HFFc6 (cell line): ENCODE measurements around the gene AFF4. TPM values are rescaled to one million over a fixed set of nuclear protein-coding genes. Genes with fewer than 3 reads are reported as not detected.

ENCODE experiments used
- DNase-seq: peaks from one replicate; pipeline ENCODE4 v3.0.0-alpha.2; 2018
- H3K27ac Mint-ChIP-seq: 2 replicates; pipeline ENCODE4 v1.8.0; 2020; ENCODE audit warnings: mild to moderate bottlenecking, mixed read lengths
- H3K27me3 Mint-ChIP-seq: 2 replicates; pipeline ENCODE4 v1.8.0; 2021; ENCODE audit warnings: mild to moderate bottlenecking, moderate library complexity, mixed read lengths; ENCODE audit not compliant: insufficient read depth
- H3K36me3 Mint-ChIP-seq: 2 replicates; pipeline ENCODE4 v1.8.0; 2021; ENCODE audit warnings: low read depth, mixed read lengths
- H3K4me1 Mint-ChIP-seq: 2 replicates; pipeline ENCODE4 v1.8.0; 2020; ENCODE audit warnings: low read depth, mixed read lengths
- H3K4me3 Mint-ChIP-seq: 2 replicates; pipeline ENCODE4 v1.8.0; 2020; ENCODE audit warnings: mild to moderate bottlenecking, moderate library complexity, mixed read lengths
- H3K9me3 Mint-ChIP-seq: 2 replicates; pipeline ENCODE4 v1.8.0; 2020; ENCODE audit warnings: mild to moderate bottlenecking, mixed read lengths
- CTCF ChIP-seq: fragments of 200-600 bp; sonication (generic); IDR thresholded peaks from 2 replicates; pipeline ENCODE4 v1.5.0; 2021; ENCODE audit warnings: antibody characterized with exemption, mild to moderate bottlenecking
- total RNA-seq, 6 experiments: library from RNA; stranded (reverse); fragmentation: NEBNext Ultra II Directional; extraction: Animal tissue kit (Norgen Biotek cat#: 25700); gene quantifications; 2 replicates in 1 of 6; 3 replicates in 5 of 6; pipeline ENCODE4 v1.2.3, GENCODE V29; 2021

AFF4 gene
- total RNA-seq, 6 experiments from 2014 or later: 81.1 to 92.5 (median 87.6) TPM

- no peak overlapping the region for H3K4me3 Mint-ChIP-seq
- H3K4me1 Mint-ChIP-seq: peaks cover 11% of the 10 kb centered on the region; the same call in 1 of the 2 replicates
- no peak overlapping the region for H3K27ac Mint-ChIP-seq
- H3K36me3 Mint-ChIP-seq: peaks cover 27% of the 10 kb centered on the region
- no peaks in the 10 kb centered on the region for H3K9me3 Mint-ChIP-seq
- no peak for DNase-seq
- no peak for TF ChIP-seq CTCF
- no peaks in the 10 kb centered on the region; the same call in 1 of the 2 replicates for H3K27me3 Mint-ChIP-seq
Measured at GRCh38 chr5:132901036-132901435, 62.4 kb downstream of the AFF4 start.

- H3K4me1 Mint-ChIP-seq: 0 out of 2 replicates have a peak, but pooled peaks cover 8% of the 10 kb centered on the region
- H3K27me3 Mint-ChIP-seq: no peaks in the 10 kb centered on the region; the same call in 1 of the 2 replicates
- TF ChIP-seq CTCF: no peak
- no peak overlapping the region for H3K27ac Mint-ChIP-seq
- DNase-seq: no peak
- H3K9me3 Mint-ChIP-seq: no peaks in the 10 kb centered on the region
- H3K36me3 Mint-ChIP-seq: peaks cover 28% of the 10 kb centered on the region
- H3K4me3 Mint-ChIP-seq: no peak overlapping the region
Measured at GRCh38 chr5:132898094-132898493, 65.3 kb downstream of the AFF4 start.

GRCh38 chr5:132896685-132897084, 66.7 kb downstream of the AFF4 start:
- H3K27ac Mint-ChIP-seq: no peak overlapping the region
- H3K27me3 Mint-ChIP-seq: no peaks in the 10 kb centered on the region; the same call in 1 of the 2 replicates
- H3K9me3 Mint-ChIP-seq: no peaks in the 10 kb centered on the region
- H3K4me1 Mint-ChIP-seq: 0 out of 2 replicates have a peak, but pooled peaks cover 8% of the 10 kb centered on the region
- TF ChIP-seq CTCF: no peak
- H3K36me3 Mint-ChIP-seq: peaks cover 32% of the 10 kb centered on the region
- H3K4me3 Mint-ChIP-seq: no peak overlapping the region; the same call in 1 of the 2 replicates
- DNase-seq: no peak

GRCh38 chr5:132895719-132896305, 67.6 kb downstream of the AFF4 start:
- Mint-ChIP-seq H3K27ac (no peak overlapping the region), H3K9me3 (no peaks in the 10 kb centered on the region), H3K4me1 (0 out of 2 replicates have a peak, but pooled peaks cover 8% of the 10 kb centered on the region), H3K27me3 (no peaks in the 10 kb centered on the region; the same call in 1 of the 2 replicates), H3K36me3 (peaks cover 32% of the 10 kb centered on the region), H3K4me3 (no peak overlapping the region)
- no peak for TF ChIP-seq CTCF
- DNase-seq: no peak

- Mint-ChIP-seq H3K4me3 (no peak overlapping the region), H3K27ac (no peak overlapping the region), H3K4me1 (peaks cover 11% of the 10 kb centered on the region; the same call in 1 of the 2 replicates), H3K27me3 (no peaks in the 10 kb centered on the region), H3K9me3 (no peaks in the 10 kb centered on the region), H3K36me3 (peaks cover 28% of the 10 kb centered on the region)
- no peak for DNase-seq
- no peak for TF ChIP-seq CTCF
Measured at GRCh38 chr5:132890817-132891216, 72.6 kb downstream of the AFF4 start.
